HCT116 (cell line): Measurements from ENCODE around the gene CRLF1. TPM values are rescaled to one million over a fixed set of nuclear protein-coding genes. Genes with fewer than 3 reads are reported as not detected.

Source experiments
- ATAC-seq: fragments of 200-7000 bp; cut with Tn5 transposase; 2 replicates; pipeline ENCODE4 v1.9.1; 2020; ENCODE audit warnings: mild to moderate bottlenecking, moderate library complexity
- BruUV-seq: library from RNA; stranded (reverse); fragments of 400-500 nt; replicated peaks from 2 replicates; lab custom pipeline; 2021; lab: Mats Ljungman, UMichigan
- CTCF ChIA-PET: fragments of 300-600 bp; sonication (Branson Sonifier 250); formaldehyde crosslinking; loops from one replicate; lab custom pipeline; 2021; ENCODE audit warnings: antibody characterized with exemption; lab: Charles Lee
- POLR2A ChIA-PET: fragments of 300-600, 350-600 bp; sonication (Branson Sonifier 250); formaldehyde crosslinking; loops from one replicate; lab custom pipeline; 2021; ENCODE audit warnings: antibody characterized with exemption; lab: Charles Lee
- RAD21 ChIA-PET, 2 experiments: fragments of 300-600 bp; sonication (Branson Sonifier 250); formaldehyde crosslinking; loops; one replicate each; lab custom pipeline; 2023; ENCODE audit warnings: low total read pairs in 2 of 2; ENCODE audit not compliant: uncharacterized antibody in 2 of 2, unreplicated experiment in 2 of 2, low non-redundant PET in 1 of 2; lab: Charles Lee
- DNase-seq: peaks from one replicate; pipeline ENCODE4 v3.0.0-alpha.2; 2010; ENCODE audit warnings: low read depth, low spot score
- H2AFZ ChIP-seq: fragments of 200-600 bp; shearing (Covaris generic), sonication (generic); 2 replicates; pipeline ENCODE4 v1.6.1; 2017; ENCODE audit warnings: low read depth, mixed run types, mixed read lengths, antibody characterized with exemption, low read length; ENCODE audit not compliant: poor library complexity, severe bottlenecking
- H3K27ac ChIP-seq: 2 replicates; pipeline ENCODE4 v1.5.1; 2012; ENCODE audit warnings: low read depth, low read length
- H3K27me3 ChIP-seq: fragments of 200-600 bp; sonication (generic); 2 replicates; pipeline ENCODE4 v1.6.1; 2016; ENCODE audit warnings: mixed run types, low read length, mixed read lengths; ENCODE audit not compliant: insufficient read depth
- H3K36me3 ChIP-seq, 2 experiments: fragments of 200-500 bp in 1 of 2; fragments of 200-600 bp in 1 of 2; sonication (Bioruptor generic) in 1 of 2; sonication (generic) in 1 of 2; 2 replicates each; pipeline versions ENCODE4 v1.5.1 to v1.6.1; 2014 to 2016; ENCODE audit warnings: low read length in 2 of 2, inconsistent platforms in 1 of 2, mixed read lengths in 1 of 2, mixed run types in 1 of 2; ENCODE audit not compliant: insufficient read depth in 2 of 2, control insufficient read depth in 1 of 2
- H3K4me1 ChIP-seq, 2 experiments: fragments of 200-600 bp in 1 of 2; sonication (generic) in 1 of 2; 2 replicates each; pipeline versions ENCODE4 v1.5.1 to v1.6.1; 2012 to 2017; ENCODE audit warnings: low read length in 2 of 2, inconsistent platforms in 1 of 2, mild to moderate bottlenecking in 1 of 2, mixed read lengths in 1 of 2, mixed run types in 1 of 2, moderate library complexity in 1 of 2; ENCODE audit not compliant: insufficient read depth in 2 of 2, control insufficient read depth in 1 of 2
- H3K4me2 ChIP-seq: fragments of 200-600 bp; sonication (generic); 2 replicates; pipeline ENCODE4 v1.6.1; 2017; ENCODE audit warnings: mixed run types, low read length, mixed read lengths
- H3K4me3 ChIP-seq, 2 experiments: fragments of 200-600 bp in 1 of 2; sonication (generic) in 1 of 2; replicated peaks in 1 of 2; 2 replicates each; pipeline ENCODE4 v1.5.1; 2011 to 2016; ENCODE audit warnings: low read length in 2 of 2, control low read depth in 1 of 2, low read depth in 1 of 2, mild to moderate bottlenecking in 1 of 2, mixed read lengths in 1 of 2, mixed run types in 1 of 2
- H3K79me2 ChIP-seq: fragments of 200-600 bp; sonication (generic); 2 replicates; pipeline ENCODE4 v1.6.1; 2017; ENCODE audit warnings: mild to moderate bottlenecking, mixed run types, low read length, moderate library complexity, mixed read lengths; ENCODE audit not compliant: insufficient read depth
- H3K9ac ChIP-seq: fragments of 200-600 bp; sonication (generic); 2 replicates; pipeline ENCODE4 v1.6.1; 2016; ENCODE audit warnings: low read length, mixed read lengths
- H3K9me2 ChIP-seq: fragments of 200-600 bp; sonication (generic), shearing (Covaris generic); 2 replicates; pipeline ENCODE4 v1.6.1; 2017; ENCODE audit warnings: mixed run types, mild to moderate bottlenecking, moderate library complexity; ENCODE audit not compliant: insufficient read depth
- H3K9me3 ChIP-seq, 2 experiments: fragments of 200-500 bp in 1 of 2; fragments of 200-600 bp in 1 of 2; sonication (Bioruptor generic) in 1 of 2; sonication (generic) in 1 of 2; 2 replicates each; pipeline ENCODE4 v1.6.1; 2014 to 2017; ENCODE audit warnings: low read length in 2 of 2, mixed read lengths in 2 of 2, inconsistent platforms in 1 of 2, low read depth in 1 of 2, mild to moderate bottlenecking in 1 of 2, mixed run types in 1 of 2, moderate library complexity in 1 of 2; ENCODE audit not compliant: control insufficient read depth in 1 of 2, insufficient read depth in 1 of 2
- H4K20me1 ChIP-seq: fragments of 200-600 bp; sonication (generic), shearing (Covaris generic); 2 replicates; pipeline ENCODE4 v1.6.1; 2017; ENCODE audit warnings: mixed run types, mild to moderate bottlenecking, moderate library complexity; ENCODE audit not compliant: insufficient read depth
- ATF3 ChIP-seq: IDR thresholded peaks from 2 replicates; pipeline ENCODE4 v1.6.1; 2012
- CBX3 ChIP-seq: IDR thresholded peaks from 2 replicates; pipeline ENCODE4 v1.6.1; 2012; ENCODE audit warnings: low read depth
- CEBPB ChIP-seq: IDR thresholded peaks from 2 replicates; pipeline ENCODE4 v1.6.1; 2012; ENCODE audit warnings: low read depth
- EGR1 ChIP-seq: IDR thresholded peaks from 2 replicates; pipeline ENCODE4 v1.6.1; 2012; ENCODE audit warnings: low read depth
- ELF1 ChIP-seq: IDR thresholded peaks from 2 replicates; pipeline ENCODE4 v1.6.1; 2012; ENCODE audit warnings: low read depth, borderline replicate concordance
- EZH2 ChIP-seq: fragments of 200-600 bp; sonication (generic); IDR thresholded peaks from 2 replicates; pipeline ENCODE4 v1.6.1; 2017; ENCODE audit warnings: antibody characterized with exemption, mixed run types
- EZH2phosphoT487 ChIP-seq: fragments of 200-600 bp; IDR thresholded peaks from 2 replicates; pipeline ENCODE4 v1.6.1; 2018; ENCODE audit warnings: antibody characterized with exemption, borderline replicate concordance
- FOSL1 ChIP-seq: IDR thresholded peaks from 2 replicates; pipeline ENCODE4 v1.6.1; 2012; ENCODE audit warnings: low read depth
- JUND ChIP-seq: IDR thresholded peaks from 2 replicates; pipeline ENCODE4 v1.6.1; 2012
- POLR2A ChIP-seq: IDR thresholded peaks from 2 replicates; pipeline ENCODE4 v1.7.0; 2011; ENCODE audit warnings: borderline replicate concordance; ENCODE audit not compliant: insufficient read depth, insufficient read length; ENCODE audit errors: extremely low read depth
- POLR2AphosphoS5 ChIP-seq: IDR thresholded peaks from 2 replicates; pipeline ENCODE4 v1.6.1; 2011; ENCODE audit warnings: mild to moderate bottlenecking, low read depth, low read length, moderate library complexity
- RAD21 ChIP-seq: IDR thresholded peaks from 2 replicates; pipeline ENCODE4 v1.6.1; 2012; ENCODE audit warnings: low read depth, mild to moderate bottlenecking
- SP1 ChIP-seq: IDR thresholded peaks from 2 replicates; pipeline ENCODE4 v1.6.1; 2012; ENCODE audit warnings: low read depth
- TCF7L2 ChIP-seq: IDR thresholded peaks from 2 replicates; pipeline ENCODE4 v1.7.0; 2011; ENCODE audit warnings: borderline replicate concordance, inconsistent platforms; ENCODE audit not compliant: insufficient read depth, insufficient read length; ENCODE audit errors: extremely low read depth
- YY1 ChIP-seq: IDR thresholded peaks from 2 replicates; pipeline ENCODE4 v1.6.1; 2011; ENCODE audit warnings: low read length, low read depth, moderate library complexity, mild to moderate bottlenecking; ENCODE audit not compliant: insufficient replicate concordance; ENCODE audit errors: extremely low read depth
- ZFX ChIP-seq: fragments of 450-650 bp; IDR thresholded peaks from 2 replicates; pipeline ENCODE4 v1.6.1; 2017
- ZNF274 ChIP-seq: fragments of 200-500 bp; sonication (Bioruptor generic); IDR thresholded peaks from 2 replicates; pipeline ENCODE4 v1.6.1; 2014; ENCODE audit warnings: mild to moderate bottlenecking, low read depth, low read length, inconsistent platforms
- intact Hi-C: fragments of 100-400 bp; cut with micrococcal nuclease; formaldehyde crosslinking; loops from 2 replicates; pipeline ENCODE4 v1.10.0; 2022
- total RNA-seq: library from RNA; stranded (reverse); gene quantifications from one replicate; pipeline ENCODE4 v1.2.1, GENCODE V29; 2021; ENCODE audit not compliant: unreplicated experiment
- TF ChIP-seq, protein P1 (sequence below): IDR thresholded peaks from 2 replicates; pipeline ENCODE4 v1.6.1; 2012

CRLF1 gene
- total RNA-seq, 1 experiment from 2014 or later, result 43.0 TPM

- H3K36me3 ChIP-seq, result 0 out of 4 replicates have a peak, but pooled peaks cover 0 to 4% of the 10 kb centered on the region in 2 experiments
- peak overlapping the region; percentile 32 to 54 for H3K4me3 ChIP-seq
- H3K4me1 ChIP-seq, result peaks cover 15 to 33% of the 10 kb centered on the region in 2 experiments; a peak in 3 of 4 replicates
- POLR2A ChIA-PET, result interaction anchor here (0.6 kb wide), 1 partner anchor 251 kb away, joined by 3 read pairs; no protein-coding TSS in a partner anchor
- H2AFZ ChIP-seq, result no peak overlapping the region
- CTCF ChIA-PET, result interaction anchor here (7.5 kb wide), 1 partner anchor 252 kb away, joined by 39 read pairs; no protein-coding TSS in a partner anchor
- no TSS peak for BruUV-seq
- no peaks in the 10 kb centered on the region for H4K20me1 ChIP-seq
- no peak for DNase-seq
- H3K9me2 ChIP-seq, result no peaks in the 10 kb centered on the region
- intact Hi-C loops, result loop anchor here (5.0 kb wide), 2 partner anchors 42 to 128 kb away; partner anchors contain the start of gene KLHL26
- RAD21 ChIA-PET, result interaction anchor here in 1 of 2 experiments (0.6 kb wide), 1 partner anchor 50 kb away, joined by 3 read pairs; no protein-coding TSS in a partner anchor
- H3K9ac ChIP-seq, result peak overlapping the region; percentile 63
- H3K27ac ChIP-seq, result peak overlapping the region; percentile 52; the same call in 1 of the 2 replicates
- no peaks in the 10 kb centered on the region for H3K9me3 ChIP-seq
- H3K27me3 ChIP-seq, result no peaks in the 10 kb centered on the region
- no peak for TF ChIP-seq ATF3
- TF ChIP-seq YY1, result no peak
- no peak for TF ChIP-seq SP1
- TF ChIP-seq, all 23 proteins: peak for 0
- no peak for ATAC-seq
- Histone ChIP-seq H3K79me2 (peaks cover 2% of the 10 kb centered on the region; the same call in 1 of the 2 replicates), H3K4me2 (peak overlapping the region; percentile 85)
Observed at GRCh38 chr19:18594824-18595373, 11.7 kb downstream of the CRLF1 start.

DNA sequence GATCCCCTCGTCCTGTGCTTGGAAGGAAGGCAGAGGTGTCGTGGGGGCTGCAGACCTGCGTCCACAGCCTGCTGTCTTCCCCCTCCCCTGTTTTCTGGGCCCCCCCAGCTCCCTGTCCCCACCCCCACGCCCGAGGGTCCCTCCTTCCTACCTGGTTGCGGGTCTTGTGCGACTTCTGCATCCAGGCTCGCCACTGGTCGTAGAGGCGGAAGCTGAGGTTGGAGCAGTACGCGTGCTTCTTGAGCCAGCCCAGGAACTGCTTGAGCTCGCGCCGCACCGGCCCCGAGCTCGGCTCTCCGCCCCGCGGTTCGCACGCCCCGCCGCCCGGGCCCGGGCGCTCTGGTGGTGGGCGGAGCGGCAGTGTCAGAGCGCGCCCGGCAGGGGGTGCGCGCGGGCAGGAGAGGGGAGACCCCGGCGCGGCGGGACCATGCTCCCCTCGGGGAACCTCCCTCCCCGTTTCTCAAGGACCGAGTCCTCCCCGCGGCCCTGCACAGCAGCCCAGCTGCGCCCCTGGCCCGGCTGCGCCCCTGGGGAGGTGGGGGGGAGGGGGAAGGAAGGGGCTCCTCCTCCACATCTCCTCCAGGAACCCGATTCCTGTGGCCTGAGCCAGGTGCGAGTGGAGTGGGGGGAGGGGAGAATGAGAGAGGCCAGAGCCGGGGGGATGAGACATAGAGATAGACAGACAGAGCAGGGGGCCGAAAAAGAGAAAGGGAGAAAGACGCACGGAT, 12.3 kb downstream of the CRLF1 start:
- BruUV-seq, result no TSS peak
- Histone ChIP-seq H3K27me3 (no peaks in the 10 kb centered on the region), H3K9me2 (no peaks in the 10 kb centered on the region), H3K4me3 (peak overlapping the region; percentile 37 to 54), H2AFZ (no peak overlapping the region), H3K36me3 (0 out of 4 replicates have a peak, but pooled peaks cover 0 to 4% of the 10 kb centered on the region in 2 experiments), H3K4me2 (peak overlapping the region; percentile 85), H4K20me1 (no peaks in the 10 kb centered on the region), H3K27ac (peak overlapping the region; percentile 52; the same call in 1 of the 2 replicates), H3K79me2 (peaks cover 9% of the 10 kb centered on the region; the same call in 1 of the 2 replicates), H3K4me1 (peaks cover 15 to 40% of the 10 kb centered on the region in 2 experiments; a peak in 3 of 4 replicates), H3K9ac (peak overlapping the region; percentile 63), H3K9me3 (no peaks in the 10 kb centered on the region)
- CTCF ChIA-PET, result interaction anchor here (0.5 to 7.5 kb wide), 12 partner anchors 9 to 253 kb away, joined by 3 to 39 read pairs (median 4); partner anchors contain the start of genes CRLF1, TMEM59L and UBA52
- RAD21 ChIA-PET, result interaction anchor here (0.7 to 0.8 kb wide), 3 partner anchors 73 to 154 kb away, joined by 3 to 4 read pairs (median 3); partner anchors contain the start of gene ELL (in 1 of the 2)
- intact Hi-C loops, result loop anchor here (5.0 kb wide), 2 partner anchors 43 to 127 kb away; partner anchors contain the start of gene KLHL26
- no peak for DNase-seq
- peak; percentile 42 for ATAC-seq
- POLR2A ChIA-PET, result interaction anchor here (0.6 to 0.7 kb wide), 3 partner anchors 146 to 763 kb away, joined by 3 to 4 read pairs (median 3); no protein-coding TSS in a partner anchor
- TF ChIP-seq FOSL1 (no peak), EZH2 (no peak), CEBPB (no peak), EGR1 (peak; percentile 50; the same call in 1 of the 2 replicates), CBX3 (no peak), POLR2AphosphoS5 (0 out of 2 replicates have a peak, but pooled peaks have one; percentile 26), ELF1 (no peak), ZFX (no peak), EZH2phosphoT487 (no peak), JUND (no peak), ZNF274 (no peak), RAD21 (peak; percentile 75), SP1 (no peak), TCF7L2 (no peak), POLR2A (peak; percentile 30)
- TF ChIP-seq, protein P1, sequence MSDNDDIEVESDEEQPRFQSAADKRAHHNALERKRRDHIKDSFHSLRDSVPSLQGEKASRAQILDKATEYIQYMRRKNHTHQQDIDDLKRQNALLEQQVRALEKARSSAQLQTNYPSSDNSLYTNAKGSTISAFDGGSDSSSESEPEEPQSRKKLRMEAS, result no peak; the same call in 1 of the 2 replicates
